HepG2 (cell line): ENCODE results near the gene GRB7. TPM values are rescaled to one million over a fixed set of nuclear protein-coding genes. Genes with fewer than 3 reads are reported as not detected.

Source experiments
- EP300 ChIP-seq, 3 experiments: sonication (generic) in 1 of 3; formaldehyde crosslinking in 1 of 3; IDR thresholded peaks; 2 replicates each; pipeline versions ENCODE4 v1.5.1 to v1.6.1; 2011 to 2020; ENCODE audit warnings: low read depth in 2 of 3, low read length in 2 of 3, borderline replicate concordance in 1 of 3, improper control_type of control experiment in 1 of 3, mild to moderate bottlenecking in 1 of 3, missing genetic modification reagents in 1 of 3, moderate library complexity in 1 of 3
- FOXK2 ChIP-seq: fragments of 450-650 bp; IDR thresholded peaks from 2 replicates; pipeline ENCODE4 v1.6.1; 2016
- GABPA ChIP-seq, 2 experiments: IDR thresholded peaks; 2 replicates each; pipeline ENCODE4 v1.6.1; 2011 to 2016; ENCODE audit warnings: low read depth in 2 of 2, low read length in 1 of 2, missing biosample characterization in 1 of 2, missing genetic modification characterization in 1 of 2
- MAFG ChIP-seq: sonication (generic); formaldehyde crosslinking; IDR thresholded peaks from 2 replicates; pipeline ENCODE4 v1.5.1; 2020; ENCODE audit warnings: mild to moderate bottlenecking, missing genetic modification reagents
- MED1 ChIP-seq: sonication (generic); formaldehyde crosslinking; IDR thresholded peaks from 2 replicates; pipeline ENCODE4 v1.4.0; 2020; ENCODE audit warnings: missing genetic modification reagents
- NFYC ChIP-seq: IDR thresholded peaks from 2 replicates; pipeline ENCODE4 v1.6.1; 2016; ENCODE audit warnings: missing genetic modification reagents, missing compliant biosample characterization
- RFXANK ChIP-seq: IDR thresholded peaks from 2 replicates; pipeline ENCODE4 v1.6.1; 2016
- RORA ChIP-seq: sonication (generic); formaldehyde crosslinking; IDR thresholded peaks from 2 replicates; pipeline ENCODE4 v1.5.0; 2020; ENCODE audit warnings: mild to moderate bottlenecking, missing genetic modification reagents, moderate library complexity
- SETDB1 ChIP-seq: sonication (generic); formaldehyde crosslinking; IDR thresholded peaks from 2 replicates; pipeline ENCODE4 v1.5.1; 2020; ENCODE audit warnings: missing genetic modification reagents, mild to moderate bottlenecking, borderline replicate concordance
- TMF1 ChIP-seq: sonication (generic); formaldehyde crosslinking; IDR thresholded peaks from 2 replicates; pipeline ENCODE4 v1.8.1; 2022; ENCODE audit warnings: low read depth, missing genetic modification reagents
- ZKSCAN1 ChIP-seq: fragments of 150-350 bp; IDR thresholded peaks from 2 replicates; pipeline ENCODE4 v1.6.1; 2014; ENCODE audit warnings: low read length
- ZNF232 ChIP-seq: sonication (generic); formaldehyde crosslinking; IDR thresholded peaks from 2 replicates; pipeline ENCODE4 v1.4.0; 2020; ENCODE audit warnings: missing genetic modification reagents, borderline replicate concordance
- ZNF296 ChIP-seq: sonication (generic); formaldehyde crosslinking; conservative IDR thresholded peaks from 2 replicates; pipeline ENCODE4 v1.5.0; 2020; ENCODE audit warnings: mild to moderate bottlenecking, missing genetic modification reagents
- ZNF337 ChIP-seq: sonication (generic); formaldehyde crosslinking; IDR thresholded peaks from 2 replicates; pipeline ENCODE4 v1.5.1; 2020; ENCODE audit warnings: missing genetic modification reagents, low read depth, mild to moderate bottlenecking, borderline replicate concordance
- ZNF34 ChIP-seq: sonication (generic); formaldehyde crosslinking; IDR thresholded peaks from 2 replicates; pipeline ENCODE4 v1.4.0; 2020; ENCODE audit warnings: mild to moderate bottlenecking, missing genetic modification reagents, borderline replicate concordance
- polyA plus RNA-seq, 8 experiments: library from polyadenylated mRNA; depleted of rRNA in 3 of 8; stranded (reverse) in 7 of 8; unstranded in 1 of 8; fragments of >200 nt; fragmentation: Illumina TruSeq in 4 of 8; extraction: Trizol in 4 of 8; gene quantifications; 2 replicates each; pipeline versions ENCODE4 v1.2.1 to v1.2.3, GENCODE V29; 2011 to 2016; ENCODE audit warnings: low read depth in 4 of 8, missing spikeins in 1 of 8, mixed read lengths in 1 of 8; ENCODE audit not compliant: insufficient read depth in 1 of 8
- total RNA-seq, 5 experiments: library from RNA; depleted of rRNA; stranded (reverse); fragments of >200 nt; fragmentation: Illumina TruSeq; extraction: Trizol; gene quantifications; 2 replicates each; pipeline ENCODE4 v1.2.3, GENCODE V29; 2016; ENCODE audit warnings: low read depth in 1 of 5
- TF ChIP-seq, protein P1 (sequence below): IDR thresholded peaks from 2 replicates; pipeline ENCODE4 v1.6.1; 2016; ENCODE audit warnings: missing genetic modification reagents, missing compliant biosample characterization
- TF ChIP-seq, protein P2 (sequence below): sonication (generic); formaldehyde crosslinking; IDR thresholded peaks from 2 replicates; pipeline ENCODE4 v1.4.0; 2020; ENCODE audit warnings: missing genetic modification reagents
- TF ChIP-seq, protein P3 (sequence below): sonication (generic); formaldehyde crosslinking; IDR thresholded peaks from 2 replicates; pipeline ENCODE4 v1.8.1; 2023; ENCODE audit warnings: missing genetic modification reagents, mild to moderate bottlenecking, borderline replicate concordance
- TF ChIP-seq, protein P4 (sequence below): sonication (generic); formaldehyde crosslinking; IDR thresholded peaks from 2 replicates; pipeline ENCODE4 v1.4.0; 2020; ENCODE audit warnings: missing genetic modification reagents, mild to moderate bottlenecking, borderline replicate concordance

Gene GRB7
- total and polyA plus RNA-seq, 2 of the 13 experiments (the other 11 are each of a cell fraction or from before 2014, with no cell fraction given): 60.2 to 77.7 TPM

DNA sequence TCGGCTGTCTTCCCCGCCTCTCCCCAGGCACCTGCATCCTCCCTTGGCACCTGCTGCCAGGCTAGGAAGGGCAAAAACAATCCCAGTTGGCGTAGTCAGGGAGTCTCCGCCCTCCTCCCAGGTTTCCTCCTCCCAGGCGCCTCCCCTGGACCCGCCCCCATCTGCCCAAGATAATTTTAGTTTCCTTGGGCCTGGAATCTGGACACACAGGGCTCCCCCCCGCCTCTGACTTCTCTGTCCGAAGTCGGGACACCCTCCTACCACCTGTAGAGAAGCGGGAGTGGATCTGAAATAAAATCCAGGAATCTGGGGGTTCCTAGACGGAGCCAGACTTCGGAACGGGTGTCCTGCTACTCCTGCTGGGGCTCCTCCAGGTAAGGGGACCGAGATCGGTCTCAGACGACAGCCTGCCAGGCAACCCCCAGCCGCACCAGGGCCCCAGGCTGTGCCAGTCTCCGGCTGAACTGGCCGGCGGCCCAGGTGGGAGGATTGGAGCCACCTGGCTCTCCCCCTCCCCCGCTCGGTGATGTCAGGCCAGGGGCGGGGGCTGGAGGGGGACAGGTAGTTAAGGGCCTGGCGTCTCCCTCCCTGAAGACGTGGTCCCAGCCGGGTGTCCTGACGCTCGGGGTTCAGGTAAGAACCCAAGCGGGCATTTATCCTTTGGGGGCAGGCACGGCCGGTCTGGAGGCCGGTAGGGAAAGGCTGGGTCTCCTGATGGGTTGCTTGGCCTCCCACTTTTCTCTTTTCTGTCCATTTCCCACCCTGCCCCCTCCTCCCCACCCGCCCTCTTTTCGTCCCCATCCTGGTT lies at the start of gene GRB7 (continued):
- TF ChIP-seq NFYC: no peak; the same call in 1 of the 2 replicates
- TF ChIP-seq MED1: peak; percentile 62
- TF ChIP-seq, protein P1, sequence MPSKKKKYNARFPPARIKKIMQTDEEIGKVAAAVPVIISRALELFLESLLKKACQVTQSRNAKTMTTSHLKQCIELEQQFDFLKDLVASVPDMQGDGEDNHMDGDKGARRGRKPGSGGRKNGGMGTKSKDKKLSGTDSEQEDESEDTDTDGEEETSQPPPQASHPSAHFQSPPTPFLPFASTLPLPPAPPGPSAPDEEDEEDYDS: peak; percentile 95
- 0 out of 2 replicates have a peak, but pooled peaks have one; percentile 26 for TF ChIP-seq RFXANK
- TF ChIP-seq, protein P2, sequence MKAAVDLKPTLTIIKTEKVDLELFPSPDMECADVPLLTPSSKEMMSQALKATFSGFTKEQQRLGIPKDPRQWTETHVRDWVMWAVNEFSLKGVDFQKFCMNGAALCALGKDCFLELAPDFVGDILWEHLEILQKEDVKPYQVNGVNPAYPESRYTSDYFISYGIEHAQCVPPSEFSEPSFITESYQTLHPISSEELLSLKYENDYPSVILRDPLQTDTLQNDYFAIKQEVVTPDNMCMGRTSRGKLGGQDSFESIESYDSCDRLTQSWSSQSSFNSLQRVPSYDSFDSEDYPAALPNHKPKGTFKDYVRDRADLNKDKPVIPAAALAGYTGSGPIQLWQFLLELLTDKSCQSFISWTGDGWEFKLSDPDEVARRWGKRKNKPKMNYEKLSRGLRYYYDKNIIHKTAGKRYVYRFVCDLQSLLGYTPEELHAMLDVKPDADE (CRISPR knock-in tag): peak; percentile 85
- no peak for TF ChIP-seq EP300 (IDR thresholded peaks at IDR 0.05; ENCODE audit: low read depth in 2 of 2, low read length in 2 of 2)
- no peak for TF ChIP-seq EP300 (CRISPR knock-in tag; IDR thresholded peaks at IDR 0.05; ENCODE audit: borderline replicate concordance)
- TF ChIP-seq ZNF232 (CRISPR knock-in tag): peak; percentile 44; the same call in 1 of the 2 replicates
- TF ChIP-seq FOXK2: no peak
- no peak for TF ChIP-seq ZNF296 (CRISPR knock-in tag)
- no peak for TF ChIP-seq ZKSCAN1
- TF ChIP-seq, protein P3, sequence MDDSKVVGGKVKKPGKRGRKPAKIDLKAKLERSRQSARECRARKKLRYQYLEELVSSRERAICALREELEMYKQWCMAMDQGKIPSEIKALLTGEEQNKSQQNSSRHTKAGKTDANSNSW (CRISPR knock-in tag): no peak
- TF ChIP-seq GABPA (IDR thresholded peaks at IDR 0.05; ENCODE audit: low read depth, low read length): no peak
- TF ChIP-seq GABPA (CRISPR knock-in tag; IDR thresholded peaks at IDR 0.05; ENCODE audit: low read depth): 0 out of 2 replicates have a peak, but pooled peaks have one; percentile 42
- no peak for TF ChIP-seq RORA (CRISPR knock-in tag)
- no peak for TF ChIP-seq MAFG (CRISPR knock-in tag)
- no peak for TF ChIP-seq SETDB1
- TF ChIP-seq, protein P4, sequence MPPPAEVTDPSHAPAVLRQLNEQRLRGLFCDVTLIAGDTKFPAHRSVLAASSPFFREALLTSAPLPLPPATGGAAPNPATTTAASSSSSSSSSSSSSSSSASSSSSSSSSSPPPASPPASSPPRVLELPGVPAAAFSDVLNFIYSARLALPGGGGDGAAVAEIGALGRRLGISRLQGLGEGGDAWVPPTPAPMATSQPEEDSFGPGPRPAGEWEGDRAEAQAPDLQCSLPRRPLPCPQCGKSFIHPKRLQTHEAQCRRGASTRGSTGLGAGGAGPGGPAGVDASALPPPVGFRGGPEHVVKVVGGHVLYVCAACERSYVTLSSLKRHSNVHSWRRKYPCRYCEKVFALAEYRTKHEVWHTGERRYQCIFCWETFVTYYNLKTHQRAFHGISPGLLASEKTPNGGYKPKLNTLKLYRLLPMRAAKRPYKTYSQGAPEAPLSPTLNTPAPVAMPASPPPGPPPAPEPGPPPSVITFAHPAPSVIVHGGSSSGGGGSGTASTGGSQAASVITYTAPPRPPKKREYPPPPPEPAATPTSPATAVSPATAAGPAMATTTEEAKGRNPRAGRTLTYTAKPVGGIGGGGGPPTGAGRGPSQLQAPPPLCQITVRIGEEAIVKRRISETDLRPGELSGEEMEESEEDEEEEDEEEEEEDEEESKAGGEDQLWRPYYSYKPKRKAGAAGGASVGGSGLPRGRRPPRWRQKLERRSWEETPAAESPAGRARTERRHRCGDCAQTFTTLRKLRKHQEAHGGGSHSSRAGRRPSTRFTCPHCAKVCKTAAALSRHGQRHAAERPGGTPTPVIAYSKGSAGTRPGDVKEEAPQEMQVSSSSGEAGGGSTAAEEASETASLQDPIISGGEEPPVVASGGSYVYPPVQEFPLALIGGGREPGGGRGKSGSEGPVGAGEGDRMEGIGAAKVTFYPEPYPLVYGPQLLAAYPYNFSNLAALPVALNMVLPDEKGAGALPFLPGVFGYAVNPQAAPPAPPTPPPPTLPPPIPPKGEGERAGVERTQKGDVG (CRISPR knock-in tag): no peak
- no peak; the same call in 1 of the 2 replicates for TF ChIP-seq TMF1 (CRISPR knock-in tag)
- no peak for TF ChIP-seq ZNF337
- peak; percentile 64; the same call in 1 of the 2 replicates for TF ChIP-seq ZNF34 (CRISPR knock-in tag)
